SK-N-MC (cell line): Measurements from ENCODE around the gene MYO9A.

Experiments used
- DNase-seq: peaks from one replicate; pipeline ENCODE4 v3.0.0-alpha.2; 2011; ENCODE audit warnings: low read depth, low spot score
- H3K27ac ChIP-seq: fragments of 200-600 bp; sonication (generic); 2 replicates; pipeline ENCODE4 v1.5.1; 2016; ENCODE audit warnings: mixed run types
- H3K36me3 ChIP-seq: fragments of 200-600 bp; sonication (generic); 2 replicates; pipeline ENCODE4 v1.6.1; 2017; ENCODE audit warnings: antibody characterized with exemption, low read length, mixed read lengths; ENCODE audit not compliant: insufficient read depth
- H3K4me3 ChIP-seq: fragments of 200-600 bp; sonication (generic); 2 replicates; pipeline ENCODE4 v1.5.1; 2016
- H3K9ac ChIP-seq: fragments of 200-600 bp; sonication (generic); 2 replicates; pipeline ENCODE4 v1.8.0; 2017; ENCODE audit warnings: mixed run types, mixed read lengths; ENCODE audit not compliant: insufficient read length
- H3K9me3 ChIP-seq: fragments of 200-600 bp; sonication (generic); 2 replicates; pipeline ENCODE4 v1.6.1; 2017; ENCODE audit warnings: low read depth, mild to moderate bottlenecking, antibody characterized with exemption, low read length, moderate library complexity, mixed read lengths
- EZH2 ChIP-seq: fragments of 200-600 bp; sonication (generic); IDR thresholded peaks from one replicate; pipeline ENCODE4 v1.6.1; 2017; ENCODE audit warnings: antibody characterized with exemption
- FOXP2 ChIP-seq: optimal IDR thresholded peaks from 2 replicates; pipeline ENCODE3; 2011; ENCODE audit warnings: mild to moderate bottlenecking, moderate library complexity; ENCODE audit not compliant: insufficient read depth; ENCODE audit errors: extremely low read length, control extremely low read depth
- POLR2AphosphoS5 ChIP-seq: IDR thresholded peaks from 2 replicates; pipeline ENCODE4 v1.6.1; 2012; ENCODE audit warnings: mild to moderate bottlenecking, low read depth, low read length, borderline replicate concordance

Gene MYO9A

DNA sequence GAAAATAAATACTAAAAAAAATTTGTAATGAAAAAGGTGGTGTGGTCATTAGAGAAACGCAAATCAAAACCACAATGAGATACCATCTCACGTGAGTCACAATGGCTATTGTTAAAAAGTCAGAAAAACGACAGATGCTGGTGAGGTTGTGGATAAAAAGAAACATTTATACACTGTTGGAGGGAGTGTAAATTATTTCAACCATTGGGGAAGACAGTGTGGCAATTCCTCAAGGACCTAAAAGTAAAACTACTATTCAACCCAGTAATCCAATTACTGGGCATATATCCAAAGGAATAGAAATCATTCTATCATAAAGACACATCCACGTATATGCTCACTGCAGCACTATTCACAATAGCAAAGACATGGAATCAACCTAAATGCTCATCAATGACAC lies 120.3 kb downstream of the MYO9A start:
- no peak for TF ChIP-seq EZH2
- Histone ChIP-seq H3K4me3 (no peak overlapping the region), H3K9me3 (no peaks in the 10 kb centered on the region), H3K9ac (no peak overlapping the region), H3K36me3 (0 out of 2 replicates have a peak, but pooled peaks cover 2% of the 10 kb centered on the region), H3K27ac (no peak overlapping the region)
- no peak for DNase-seq

DNA sequence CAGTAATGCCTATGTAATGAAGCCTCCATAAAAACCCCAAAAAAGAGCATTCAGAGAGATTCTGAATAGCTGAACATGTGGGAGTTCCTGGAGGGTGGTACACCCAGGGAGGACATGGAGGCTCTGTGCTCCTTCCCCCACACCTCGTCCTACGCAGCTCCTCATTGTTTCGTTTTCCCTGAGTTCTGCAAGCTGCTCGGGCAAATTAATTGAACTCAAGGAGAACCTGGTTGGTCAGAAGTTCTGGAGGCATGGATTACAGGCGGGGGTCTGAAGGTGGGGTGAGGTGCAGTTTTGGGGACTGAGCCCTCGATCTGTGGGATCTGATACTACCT lies 142.2 kb downstream of the MYO9A start:
- Histone ChIP-seq H3K9ac (no peak overlapping the region), H3K4me3 (no peak overlapping the region), H3K9me3 (no peaks in the 10 kb centered on the region), H3K36me3 (no peaks in the 10 kb centered on the region), H3K27ac (no peak overlapping the region)
- TF ChIP-seq EZH2 (no peak), POLR2AphosphoS5 (no peak), FOXP2 (no peak)
- DNase-seq = no peak

DNA sequence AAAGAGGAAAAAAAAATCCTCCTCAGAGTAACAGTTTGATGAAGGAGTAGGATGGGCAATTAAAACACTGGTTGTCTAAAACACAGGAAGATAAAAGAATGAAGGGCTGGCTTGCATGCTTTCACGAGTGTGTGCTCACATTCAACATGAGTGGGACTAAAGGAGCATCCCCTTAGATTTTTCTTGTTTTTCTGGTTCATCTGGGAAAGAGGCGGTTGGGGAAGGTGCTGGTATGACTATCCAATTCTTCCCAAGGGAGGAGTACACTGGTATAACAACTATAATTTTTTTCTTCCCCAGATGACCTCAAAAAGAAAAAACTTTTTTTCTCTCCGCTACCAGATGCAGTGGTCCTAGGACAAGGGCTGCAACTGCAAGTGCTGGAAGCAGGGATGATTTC lies 143.7 kb downstream of the MYO9A start:
- TF ChIP-seq POLR2AphosphoS5 = no peak
- no peak for TF ChIP-seq EZH2
- no peak for TF ChIP-seq FOXP2
- no peak overlapping the region for H3K9ac ChIP-seq
- no peak overlapping the region for H3K4me3 ChIP-seq
- DNase-seq = no peak
- H3K27ac ChIP-seq = no peak overlapping the region
- no peaks in the 10 kb centered on the region for H3K9me3 ChIP-seq
- no peaks in the 10 kb centered on the region for H3K36me3 ChIP-seq

DNA sequence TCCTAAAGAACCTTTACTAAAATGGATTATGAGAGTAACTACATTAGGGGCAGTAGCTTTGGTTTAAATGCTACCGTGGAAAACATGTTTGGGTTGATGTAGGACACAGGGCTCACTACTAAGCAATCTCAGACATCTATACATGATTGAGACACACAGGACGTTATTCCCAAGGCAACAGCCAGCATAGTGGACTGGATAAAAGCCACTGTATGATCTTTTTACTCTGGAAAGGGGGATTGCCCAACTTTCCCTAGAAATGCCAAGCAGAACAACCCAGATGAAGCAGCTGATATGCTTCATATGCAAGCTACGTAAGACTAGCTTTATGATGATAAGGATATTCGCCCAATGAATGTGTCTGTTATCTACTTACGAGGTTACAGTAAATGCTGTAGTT lies 144.6 kb downstream of the MYO9A start:
- no peak for DNase-seq
- TF ChIP-seq POLR2AphosphoS5 = no peak
- TF ChIP-seq FOXP2 = no peak
- TF ChIP-seq EZH2 = no peak
- H3K4me3 ChIP-seq = no peak overlapping the region
- no peaks in the 10 kb centered on the region for H3K9me3 ChIP-seq
- H3K27ac ChIP-seq = no peak overlapping the region
- H3K36me3 ChIP-seq = no peaks in the 10 kb centered on the region
- no peak overlapping the region for H3K9ac ChIP-seq

DNA sequence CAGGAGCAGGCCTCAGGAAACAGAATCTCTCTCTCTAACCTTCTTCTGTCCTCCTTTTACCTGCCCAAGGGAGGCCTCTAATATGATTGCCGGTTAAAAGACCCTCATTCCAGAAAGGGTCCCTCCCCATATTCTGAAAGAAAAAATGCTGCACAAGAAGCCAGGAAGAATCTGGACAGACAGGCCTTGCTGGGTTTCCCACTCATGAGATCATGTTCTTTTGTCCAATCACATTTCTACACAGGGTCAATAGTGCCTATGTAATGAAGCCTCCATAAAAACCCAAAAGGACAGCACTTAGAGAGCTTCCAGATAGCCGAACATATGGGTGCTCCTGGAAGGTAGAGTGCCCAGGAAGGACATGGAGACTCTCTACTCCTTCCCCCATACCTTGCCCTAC lies 146.0 kb downstream of the MYO9A start:
- Histone ChIP-seq H3K9me3 (no peaks in the 10 kb centered on the region), H3K36me3 (no peaks in the 10 kb centered on the region), H3K9ac (no peak overlapping the region), H3K27ac (no peak overlapping the region), H3K4me3 (no peak overlapping the region)
- no peak for DNase-seq
- TF ChIP-seq FOXP2 (no peak), POLR2AphosphoS5 (no peak), EZH2 (no peak)

DNA sequence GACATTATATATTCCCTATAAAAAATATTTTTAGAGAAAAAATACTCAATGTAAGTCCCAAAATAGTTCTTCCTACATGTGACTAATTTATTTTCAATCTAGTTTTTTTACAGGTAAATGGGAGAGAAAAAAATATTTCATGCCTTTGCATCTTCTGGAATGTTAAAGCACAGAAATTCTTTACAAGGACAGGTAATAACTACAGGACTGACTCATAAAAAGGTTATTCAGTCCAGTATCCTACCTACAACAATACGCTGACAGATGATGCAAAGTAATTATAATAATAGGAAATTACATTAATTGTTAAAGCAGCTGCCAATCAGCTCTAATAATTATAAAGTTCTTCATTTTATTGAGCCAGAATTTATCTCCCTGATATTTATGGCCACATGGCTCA lies 147.5 kb downstream of the MYO9A start:
- H3K9ac ChIP-seq = no peak overlapping the region

DNA sequence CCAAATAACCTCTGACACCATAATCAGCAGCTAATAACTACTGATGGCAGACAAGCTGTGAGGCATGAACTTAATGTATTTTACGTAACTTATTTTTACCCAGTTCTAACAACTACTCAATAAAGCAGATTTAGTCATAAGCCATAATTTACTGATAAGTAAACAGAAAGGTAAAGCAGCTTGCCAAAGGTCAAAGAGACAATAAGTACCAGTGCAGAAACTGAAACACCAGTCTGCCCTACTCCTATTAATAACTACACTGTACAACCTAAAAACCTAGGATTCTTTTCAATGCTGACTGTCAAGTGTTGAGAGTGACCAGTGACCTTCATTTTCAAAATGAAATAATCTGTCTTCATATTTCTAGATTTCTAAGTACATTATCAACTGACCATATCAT lies 155.4 kb downstream of the MYO9A start:
- Histone ChIP-seq H3K36me3 (no peaks in the 10 kb centered on the region), H3K9ac (no peak overlapping the region), H3K4me3 (no peak overlapping the region), H3K9me3 (no peaks in the 10 kb centered on the region), H3K27ac (no peak overlapping the region)
- TF ChIP-seq FOXP2 = no peak
- TF ChIP-seq EZH2 = no peak
- no peak for TF ChIP-seq POLR2AphosphoS5
- DNase-seq = no peak

More for the DNA sequence above, 147.5 kb downstream of the MYO9A start:
- no peak overlapping the region for H3K4me3 ChIP-seq
- TF ChIP-seq POLR2AphosphoS5 = no peak
- TF ChIP-seq FOXP2 = no peak
- TF ChIP-seq EZH2 = no peak
- no peak overlapping the region for H3K27ac ChIP-seq
- H3K9me3 ChIP-seq = no peaks in the 10 kb centered on the region
- no peaks in the 10 kb centered on the region for H3K36me3 ChIP-seq
- DNase-seq = no peak

DNA sequence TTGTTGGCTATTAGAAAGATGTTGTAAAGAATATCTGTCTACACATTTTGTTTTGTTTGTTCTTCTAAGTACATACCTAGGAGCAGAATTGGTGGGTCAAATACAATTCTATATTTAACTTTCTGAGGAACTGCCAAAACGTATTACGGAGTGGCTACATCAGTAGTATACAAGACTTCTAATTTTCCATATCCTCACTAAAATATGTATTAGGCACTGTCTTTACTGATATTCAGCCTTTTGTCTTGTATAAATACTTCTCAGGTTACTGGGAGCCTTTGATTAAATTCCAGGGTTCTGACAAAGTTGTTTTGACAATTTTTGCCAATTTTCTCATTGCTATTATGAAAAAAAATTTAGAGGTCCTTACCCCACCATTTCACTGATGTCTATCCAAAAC lies 160.9 kb downstream of the MYO9A start:
- TF ChIP-seq FOXP2 = no peak
- no peak for TF ChIP-seq POLR2AphosphoS5
- Histone ChIP-seq H3K9me3 (no peaks in the 10 kb centered on the region), H3K9ac (no peak overlapping the region), H3K27ac (no peak overlapping the region), H3K4me3 (no peak overlapping the region), H3K36me3 (no peaks in the 10 kb centered on the region)
- no peak for DNase-seq

DNA sequence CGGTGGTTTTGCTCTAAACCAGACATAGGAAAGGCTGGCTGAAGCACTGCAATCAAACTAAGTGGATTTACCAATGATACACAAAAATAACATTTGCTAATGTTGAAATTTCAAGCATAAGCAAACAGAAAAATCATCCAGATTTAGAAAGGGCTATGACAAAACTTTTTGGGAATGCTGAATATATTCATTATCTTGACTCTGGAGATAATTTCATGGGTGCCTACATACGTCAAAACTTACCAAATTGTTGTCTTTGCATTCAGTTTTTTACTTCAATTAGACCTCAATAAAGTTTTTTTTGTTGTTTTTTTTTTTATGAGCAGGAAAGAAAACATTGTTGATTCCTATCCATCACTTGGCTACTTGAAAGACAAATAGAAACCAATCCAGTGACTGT lies 166.8 kb downstream of the MYO9A start:
- Histone ChIP-seq H3K9ac (no peak overlapping the region), H3K27ac (no peak overlapping the region), H3K4me3 (no peak overlapping the region), H3K9me3 (no peaks in the 10 kb centered on the region), H3K36me3 (no peaks in the 10 kb centered on the region)
- TF ChIP-seq EZH2 = no peak
- TF ChIP-seq FOXP2 = no peak
- TF ChIP-seq POLR2AphosphoS5 = no peak
- no peak for DNase-seq
